HK-2 (cell line): ENCODE results near the gene NPL.

Experiments used
- DNase-seq: peaks from one replicate; pipeline ENCODE4 v3.0.0-alpha.2; 2018; ENCODE audit not compliant: unreplicated experiment

Gene NPL

GRCh38 chr1:182867861-182868260, 78.3 kb downstream of the NPL start:
- no peak for DNase-seq

GRCh38 chr1:182869241-182869666, 79.7 kb downstream of the NPL start:
- DNase-seq = no peak

GRCh38 chr1:182872881-182873280, 83.3 kb downstream of the NPL start:
- DNase-seq = no peak

GRCh38 chr1:182875889-182876288, 86.3 kb downstream of the NPL start:
- DNase-seq = no peak

- no peak for DNase-seq
These were observed 87.8 kb downstream of the NPL start for GRCh38 chr1:182877331-182877730.

GRCh38 chr1:182877842-182878241, 88.3 kb downstream of the NPL start:
- DNase-seq = no peak
